Gastrocnemius medialis (tissue), 4 donors: ENCODE results near the gene ERBB3. TPM values are rescaled to one million over a fixed set of nuclear protein-coding genes. Genes with fewer than 3 reads are reported as not detected.

Source experiments
- ATAC-seq, 2 donors: fragments of 150-250 bp; one replicate each; pipeline ENCODE4 v1.9.1; 2016
- DNase-seq, 2 donors: peaks; one replicate each; pipeline ENCODE4 v3.0.0-alpha.2; 2019
- H3K27ac ChIP-seq, 4 donors: fragments of 200-600 bp; sonication (generic); 1 replicate in 1 of 4; 2 replicates in 3 of 4; pipeline ENCODE4 v1.5.1; 2016 to 2018; ENCODE audit warnings: mild to moderate bottlenecking in 2 of 4, moderate library complexity in 1 of 4
- H3K27me3 ChIP-seq, 3 donors: fragments of 200-600 bp; sonication (generic) in 2 of 3; 1 replicate in 1 of 3; 2 replicates in 2 of 3; pipeline versions ENCODE4 v1.5.1 to v1.6.0; 2016 to 2019; ENCODE audit warnings: mild to moderate bottlenecking in 1 of 3, moderate library complexity in 1 of 3
- H3K36me3 ChIP-seq, 2 donors: fragments of 200-600 bp; sonication (generic) in 1 of 2; one replicate each; pipeline ENCODE4 v1.5.1; 2017 to 2018
- H3K4me1 ChIP-seq, 2 donors: fragments of 200-600 bp; sonication (generic) in 1 of 2; one replicate each; pipeline ENCODE4 v1.5.1; 2016 to 2017; ENCODE audit warnings: mild to moderate bottlenecking in 2 of 2
- H3K4me3 ChIP-seq, 4 donors: fragments of 200-600 bp; sonication (generic) in 3 of 4; 1 replicate in 1 of 4; 2 replicates in 3 of 4; pipeline ENCODE4 v1.5.1; 2016 to 2019; ENCODE audit warnings: mild to moderate bottlenecking in 2 of 4
- H3K9me3 ChIP-seq, 3 donors: fragments of 200-600 bp; sonication (generic) in 2 of 3; 1 replicate in 1 of 3; 2 replicates in 2 of 3; pipeline ENCODE4 v1.5.1; 2016 to 2019
- CTCF ChIP-seq, 5 experiments: fragments of 450-650 bp in 3 of 5; fragments of 200-600 bp in 2 of 5; sonication (generic) in 2 of 5; IDR thresholded peaks in 4 of 5; conservative IDR thresholded peaks in 1 of 5; 1 replicate in 4 of 5; 2 replicates in 1 of 5; pipeline ENCODE4 v1.5.1; 2016 to 2019; ENCODE audit warnings: antibody characterized with exemption in 5 of 5, mild to moderate bottlenecking in 3 of 5, moderate library complexity in 3 of 5
- POLR2A ChIP-seq, 2 donors: fragments of 450-650 bp; IDR thresholded peaks; one replicate each; pipeline ENCODE4 v1.6.1; 2017; ENCODE audit warnings: antibody characterized with exemption in 2 of 2, mild to moderate bottlenecking in 2 of 2, moderate library complexity in 2 of 2
- in situ Hi-C, 4 donors: fragments of 200-750 bp; cut with MboI; loops; one replicate each; pipeline versions ENCODE4 v1.15.0 to v1.8.0; 2017; ENCODE audit warnings: low sequenced_read_pairs in 4 of 4
- intact Hi-C: fragments of 100-400 bp; cut with DNase I; formaldehyde crosslinking; loops from one replicate; pipeline ENCODE4 v1.15.1; 2023; ENCODE audit warnings: low total_unique reads
- total RNA-seq, 4 donors: library from RNA; depleted of rRNA; stranded (reverse); fragments of >200 nt; gene quantifications; one replicate each; pipeline versions ENCODE4 v1.1.0 to v1.2.3, GENCODE V29; 2016

The ERBB3 gene
- total RNA-seq, 4 donors from 2014 or later: 0.15 to 2.1 (median 1.1) TPM

GRCh38 chr12:56145217-56145616 is 65.3 kb downstream of the ERBB3 start:
- in situ Hi-C loops: no loop called here
- peaks cover 0 to 11% of the 10 kb centered on the region in 2 donors for H3K4me1 ChIP-seq
- peak overlapping the region; percentile 65 to 82 (median 77) for H3K27ac ChIP-seq
- no peaks in the 10 kb centered on the region for H3K9me3 ChIP-seq
- peaks cover 0 to 46% of the 10 kb centered on the region in 2 donors for H3K36me3 ChIP-seq
- ATAC-seq: no peak
- no peak for DNase-seq
- intact Hi-C loops: no loop called here
- H3K4me3 ChIP-seq: no peak overlapping the region
- no peaks in the 10 kb centered on the region for H3K27me3 ChIP-seq
- TF ChIP-seq CTCF (IDR thresholded peaks at IDR 0.05 in 4 of 5, conservative IDR thresholded peaks at IDR 0.05 in 1 of 5) (no peak), POLR2A (IDR thresholded peaks at IDR 0.05) (no peak)

DNA sequence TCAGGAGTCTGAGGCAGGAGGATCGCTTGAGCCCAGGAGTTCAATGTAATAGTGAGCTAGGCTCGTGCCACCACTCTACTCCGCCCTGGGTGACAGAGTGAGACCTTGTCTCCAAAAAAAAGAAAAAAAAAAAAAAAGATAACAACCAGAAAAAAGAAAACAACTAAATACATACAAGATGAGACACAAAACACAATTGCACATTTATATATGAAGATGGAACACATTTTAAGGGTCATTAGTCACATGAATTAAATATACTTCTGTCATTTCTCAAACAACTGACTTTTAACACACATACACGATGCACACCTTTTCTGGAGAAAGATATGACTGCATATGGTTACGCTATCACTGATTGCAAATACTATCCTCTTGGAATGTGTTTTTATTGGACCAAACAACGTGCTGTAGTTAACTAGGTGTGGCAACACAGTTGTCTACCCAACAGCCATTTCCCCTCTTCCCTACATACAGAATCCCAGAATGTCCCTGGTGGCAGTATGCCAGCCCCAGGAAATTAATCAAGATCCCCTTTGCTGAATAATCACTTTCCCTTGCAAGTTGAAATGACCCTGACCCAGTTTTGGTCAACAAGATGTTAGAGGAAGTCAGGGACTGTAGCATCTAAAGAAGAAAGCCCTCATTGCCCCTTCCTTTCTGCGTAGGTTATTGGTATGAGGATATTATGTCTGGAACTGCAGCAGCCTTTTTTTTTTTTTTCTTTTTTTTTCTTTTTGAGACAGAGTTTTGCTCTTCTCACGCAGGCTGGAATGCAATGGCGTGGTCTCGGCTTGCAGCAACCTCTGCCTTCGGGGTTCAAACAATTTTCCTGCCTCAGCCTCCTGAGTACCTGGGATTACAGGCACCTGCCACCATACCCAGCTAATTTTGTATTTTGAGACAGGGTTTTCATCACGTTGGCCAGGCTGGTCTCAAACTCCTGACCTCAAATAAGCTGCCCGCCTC is 66.8 kb downstream of the ERBB3 start:
- peaks cover 0 to 34% of the 10 kb centered on the region in 2 donors for H3K36me3 ChIP-seq
- no peaks in the 10 kb centered on the region for H3K9me3 ChIP-seq
- H3K4me3 ChIP-seq: no peak overlapping the region
- intact Hi-C loops (no loop called here), in situ Hi-C loops (no loop called here)
- H3K27me3 ChIP-seq: no peaks in the 10 kb centered on the region
- ATAC-seq: no peak
- TF ChIP-seq CTCF (IDR thresholded peaks at IDR 0.05 in 4 of 5, conservative IDR thresholded peaks at IDR 0.05 in 1 of 5): no peak
- TF ChIP-seq POLR2A (IDR thresholded peaks at IDR 0.05): no peak
- H3K4me1 ChIP-seq: peaks cover 13 to 22% of the 10 kb centered on the region in 2 donors
- H3K27ac ChIP-seq: peak overlapping the region; percentile 43 to 61 (median 46)
- DNase-seq: no peak

DNA sequence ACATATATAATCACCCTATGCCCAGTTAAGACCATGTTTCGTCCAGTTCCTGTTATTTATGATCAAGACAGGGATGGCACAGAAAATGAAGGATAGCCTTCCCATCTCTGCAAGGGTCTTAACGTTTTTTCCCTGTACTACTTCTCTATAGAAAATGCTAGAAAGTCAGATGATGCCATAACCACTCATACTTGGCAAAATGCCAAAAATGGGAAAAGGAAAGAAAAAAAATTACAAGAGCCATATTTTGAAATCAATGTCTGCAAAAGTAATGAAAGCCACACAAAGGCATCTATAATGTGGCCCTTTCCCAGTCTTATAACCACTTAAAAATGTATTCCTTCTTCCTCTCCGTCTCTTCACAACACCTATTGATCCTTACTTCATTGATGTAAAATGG is 70.6 kb downstream of the ERBB3 start:
- ATAC-seq: no peak
- no peaks in the 10 kb centered on the region for H3K9me3 ChIP-seq
- no peaks in the 10 kb centered on the region for H3K36me3 ChIP-seq
- in situ Hi-C loops: no loop called here
- no peaks in the 10 kb centered on the region for H3K27me3 ChIP-seq
- intact Hi-C loops: no loop called here
- DNase-seq: no peak
- H3K4me3 ChIP-seq: no peak overlapping the region
- no peak for TF ChIP-seq CTCF (IDR thresholded peaks at IDR 0.05 in 4 of 5, conservative IDR thresholded peaks at IDR 0.05 in 1 of 5)
- no peak for TF ChIP-seq POLR2A (IDR thresholded peaks at IDR 0.05)
- H3K4me1 ChIP-seq: peaks cover 27 to 28% of the 10 kb centered on the region in 2 donors
- peak overlapping the region; percentile 88 to 97 (median 96) for H3K27ac ChIP-seq

- in situ Hi-C loops (no loop called here), intact Hi-C loops (loop anchor here (1.0 kb wide), 1 partner anchor 23 kb away; the partner anchor contains the start of gene ESYT1)
- Histone ChIP-seq H3K36me3 (no peaks in the 10 kb centered on the region), H3K27ac (peak overlapping the region; percentile 88 to 97 (median 96)), H3K9me3 (no peaks in the 10 kb centered on the region), H3K4me3 (peak overlapping the region; percentile 61 to 82 (median 75)), H3K4me1 (peaks cover 24 to 28% of the 10 kb centered on the region in 2 donors), H3K27me3 (no peaks in the 10 kb centered on the region)
- DNase-seq (peak; percentile 23 to 69), ATAC-seq (peak; percentile 59 to 63)
- TF ChIP-seq POLR2A (IDR thresholded peaks at IDR 0.05): no peak
- TF ChIP-seq CTCF (IDR thresholded peaks at IDR 0.05 in 4 of 5, conservative IDR thresholded peaks at IDR 0.05 in 1 of 5): peak; percentile 57 to 75 (median 60)
Measured at GRCh38 chr12:56151672-56152131, 71.7 kb downstream of the ERBB3 start.
